Endothelial cell of umbilical vein (primary cell): ENCODE measurements around the gene GTSF1L.

Source experiments
- CTCF ChIP-seq, 2 donors: IDR thresholded peaks; 1 replicate in 1 of 2; 2 replicates in 1 of 2; pipeline ENCODE4 v1.5.1; 2011; ENCODE audit warnings: low read length in 2 of 2, mild to moderate bottlenecking in 2 of 2, moderate library complexity in 2 of 2, control low read depth in 1 of 2, inconsistent platforms in 1 of 2, low read depth in 1 of 2; ENCODE audit not compliant: insufficient read depth in 1 of 2; ENCODE audit errors: extremely low read depth in 1 of 2
- EZH2 ChIP-seq: IDR thresholded peaks from 2 replicates; pipeline ENCODE4 v1.6.1; 2012; ENCODE audit warnings: borderline replicate concordance, low read depth, mild to moderate bottlenecking, moderate library complexity, low read length, inconsistent platforms; ENCODE audit not compliant: severe bottlenecking
- GATA2 ChIP-seq: IDR thresholded peaks from 2 replicates; pipeline ENCODE4 v1.7.0; 2011; ENCODE audit warnings: low read depth, mild to moderate bottlenecking, moderate library complexity, mixed read lengths, low read length; ENCODE audit not compliant: insufficient read length, insufficient read depth
- JUN ChIP-seq: IDR thresholded peaks from 2 replicates; pipeline ENCODE4 v1.6.1; 2011; ENCODE audit warnings: borderline replicate concordance, low read depth; ENCODE audit not compliant: insufficient read length, insufficient read depth
- POLR2A ChIP-seq: IDR thresholded peaks from 2 replicates; pipeline ENCODE4 v1.6.1; 2012; ENCODE audit warnings: low read depth, mild to moderate bottlenecking, control low read depth, low read length
- POLR2AphosphoS5 ChIP-seq: IDR thresholded peaks from 2 replicates; pipeline ENCODE4 v1.6.1; 2012; ENCODE audit warnings: low read depth, mild to moderate bottlenecking, control low read depth, low read length, moderate library complexity; ENCODE audit not compliant: insufficient read depth

- TF ChIP-seq EZH2 (no peak), CTCF (IDR thresholded peaks at IDR 0.05; ENCODE audit: extremely low read depth in 1 of 2, insufficient read depth in 1 of 2, low read depth in 1 of 2, low read length in 2 of 2) (no peak), POLR2A (no peak), POLR2AphosphoS5 (no peak), GATA2 (no peak), JUN (no peak)
Observed at GRCh38 chr20:43715044-43715443, 11.8 kb downstream of the GTSF1L start.
